ENCODE data around the gene AGAP1. TPM values are rescaled to one million over a fixed set of nuclear protein-coding genes. Genes with fewer than 3 reads are reported as not detected.

Gene AGAP1
- total RNA-seq, 1 donor from 2014 or later, result 33.7 TPM

DNA sequence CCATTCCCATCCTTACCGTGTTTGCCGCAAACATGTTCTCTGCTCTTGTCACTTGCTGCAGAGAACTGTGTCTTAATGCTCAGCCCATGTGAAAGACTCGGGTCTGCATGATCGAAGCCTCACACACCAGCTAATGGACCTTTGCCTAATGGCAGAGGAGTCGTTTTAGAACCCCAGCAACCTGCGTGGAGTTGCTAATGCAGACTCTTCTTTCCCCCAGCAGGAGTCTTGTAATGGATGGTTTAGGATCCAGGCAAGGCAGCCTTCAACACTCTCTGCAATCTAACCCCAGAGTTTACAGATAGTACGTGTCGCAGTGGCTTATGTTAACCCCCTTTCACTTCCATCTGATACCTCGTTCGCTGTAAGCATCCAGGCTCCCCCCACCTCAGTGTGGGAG, 316.4 kb downstream of the AGAP1 start:
- Histone ChIP-seq H3K36me3 (ENCODE audit: control insufficient read depth, insufficient read depth, low read length) (no peaks in the 10 kb centered on the region), H3K27me3 (ENCODE audit: control insufficient read depth, insufficient read depth, low read length) (no peaks in the 10 kb centered on the region), H3K4me3 (ENCODE audit: low read depth, low read length) (no peak overlapping the region)
- DNase-seq (ENCODE audit: low read depth), result no peak
- TF ChIP-seq, protein P1, sequence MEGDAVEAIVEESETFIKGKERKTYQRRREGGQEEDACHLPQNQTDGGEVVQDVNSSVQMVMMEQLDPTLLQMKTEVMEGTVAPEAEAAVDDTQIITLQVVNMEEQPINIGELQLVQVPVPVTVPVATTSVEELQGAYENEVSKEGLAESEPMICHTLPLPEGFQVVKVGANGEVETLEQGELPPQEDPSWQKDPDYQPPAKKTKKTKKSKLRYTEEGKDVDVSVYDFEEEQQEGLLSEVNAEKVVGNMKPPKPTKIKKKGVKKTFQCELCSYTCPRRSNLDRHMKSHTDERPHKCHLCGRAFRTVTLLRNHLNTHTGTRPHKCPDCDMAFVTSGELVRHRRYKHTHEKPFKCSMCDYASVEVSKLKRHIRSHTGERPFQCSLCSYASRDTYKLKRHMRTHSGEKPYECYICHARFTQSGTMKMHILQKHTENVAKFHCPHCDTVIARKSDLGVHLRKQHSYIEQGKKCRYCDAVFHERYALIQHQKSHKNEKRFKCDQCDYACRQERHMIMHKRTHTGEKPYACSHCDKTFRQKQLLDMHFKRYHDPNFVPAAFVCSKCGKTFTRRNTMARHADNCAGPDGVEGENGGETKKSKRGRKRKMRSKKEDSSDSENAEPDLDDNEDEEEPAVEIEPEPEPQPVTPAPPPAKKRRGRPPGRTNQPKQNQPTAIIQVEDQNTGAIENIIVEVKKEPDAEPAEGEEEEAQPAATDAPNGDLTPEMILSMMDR (IDR thresholded peaks at IDR 0.05; ENCODE audit: insufficient read depth, low read length, poor library complexity, severe bottlenecking), result no peak

DNA sequence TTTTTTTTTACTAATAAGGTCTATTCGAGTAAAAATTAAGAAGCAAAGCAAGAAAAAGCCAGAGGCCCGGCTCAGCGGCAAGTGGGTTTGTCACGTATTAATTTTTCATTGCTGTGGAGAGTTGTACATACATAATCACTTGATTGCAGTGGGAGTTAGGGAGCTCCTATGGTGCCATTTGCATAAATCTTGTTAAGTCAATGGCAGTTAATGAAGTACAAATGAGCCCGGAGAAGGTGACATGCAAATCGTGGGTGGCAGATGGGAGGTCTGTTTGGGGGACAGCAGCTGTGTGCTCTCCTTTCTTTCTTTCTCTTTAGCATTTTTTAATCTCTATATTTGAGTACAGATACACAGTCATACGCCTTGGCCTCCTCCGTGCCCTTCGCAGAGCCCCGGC, 317.0 kb downstream of the AGAP1 start:
- TF ChIP-seq, protein P1 (IDR thresholded peaks at IDR 0.05; ENCODE audit: insufficient read depth, low read length, poor library complexity, severe bottlenecking), result no peak
- DNase-seq (ENCODE audit: low read depth), result no peak
- no peaks in the 10 kb centered on the region for H3K27me3 ChIP-seq (ENCODE audit: control insufficient read depth, insufficient read depth, low read length)
- no peaks in the 10 kb centered on the region for H3K36me3 ChIP-seq (ENCODE audit: control insufficient read depth, insufficient read depth, low read length)
- H3K4me3 ChIP-seq (ENCODE audit: low read depth, low read length), result no peak overlapping the region

DNA sequence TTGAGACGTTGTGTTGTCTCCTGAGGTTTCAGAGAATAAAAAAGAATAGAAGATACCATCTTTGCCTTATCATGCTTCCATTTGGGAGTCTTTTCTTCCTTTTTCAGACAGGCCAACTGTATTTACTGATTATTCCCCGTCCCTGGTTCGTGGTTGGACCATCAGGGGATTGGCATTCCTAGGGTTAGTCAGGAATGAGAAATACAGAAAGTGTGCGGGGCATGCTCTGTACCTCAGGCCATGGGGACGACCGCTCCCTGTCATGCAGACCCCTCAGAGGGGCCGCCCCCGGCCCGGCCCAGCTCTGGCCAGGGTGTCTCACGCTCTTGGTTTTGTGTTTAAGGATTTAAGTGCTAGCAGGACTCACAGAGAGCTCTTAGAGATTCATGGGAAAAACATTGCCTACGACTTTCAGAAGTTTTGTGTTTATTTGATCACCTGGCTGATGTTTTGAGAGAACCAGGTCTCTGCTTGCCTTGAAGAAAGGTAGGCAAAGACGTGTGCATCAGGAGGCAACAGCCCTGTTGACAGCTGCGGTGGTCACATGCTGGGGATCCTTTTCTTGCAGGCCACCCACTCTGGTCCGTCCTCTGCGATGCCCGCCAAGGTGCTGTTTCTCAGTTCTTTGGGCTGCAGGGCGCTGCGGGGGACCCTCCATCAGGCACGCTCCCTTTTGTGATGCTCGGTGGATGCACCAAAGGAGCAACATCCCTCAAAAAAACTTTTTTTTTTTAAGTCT, 317.8 kb downstream of the AGAP1 start:
- TF ChIP-seq, protein P1 (IDR thresholded peaks at IDR 0.05; ENCODE audit: insufficient read depth, low read length, poor library complexity, severe bottlenecking), result no peak
- Histone ChIP-seq H3K36me3 (ENCODE audit: control insufficient read depth, insufficient read depth, low read length) (no peaks in the 10 kb centered on the region), H3K4me3 (ENCODE audit: low read depth, low read length) (no peak overlapping the region), H3K27me3 (ENCODE audit: control insufficient read depth, insufficient read depth, low read length) (no peaks in the 10 kb centered on the region)
- no peak for DNase-seq (ENCODE audit: low read depth)

DNA sequence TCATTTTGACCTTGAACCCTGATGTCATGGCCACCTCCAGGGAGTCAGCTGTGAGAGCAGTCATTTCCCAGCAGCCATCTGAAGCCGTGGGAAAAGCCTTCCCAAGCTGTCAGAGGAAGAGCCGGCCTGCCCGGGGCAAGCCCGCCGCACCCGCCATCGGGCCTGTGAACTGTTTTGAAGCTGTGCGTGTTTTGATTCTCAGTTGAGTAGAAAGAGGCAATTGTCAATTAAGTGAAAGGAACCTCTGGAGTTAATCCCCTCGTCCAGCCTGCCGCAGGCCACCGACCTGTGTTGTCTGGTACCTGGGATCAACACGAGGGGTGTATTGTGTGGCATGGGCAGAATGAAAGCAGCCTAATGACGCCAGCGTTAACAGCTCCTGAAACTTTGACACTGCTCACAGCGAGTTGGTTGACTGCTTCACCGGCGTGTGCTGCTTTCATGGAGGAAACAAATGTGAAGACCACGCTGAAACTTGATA, 318.4 kb downstream of the AGAP1 start:
- no peaks in the 10 kb centered on the region for H3K27me3 ChIP-seq (ENCODE audit: control insufficient read depth, insufficient read depth, low read length)
- H3K4me3 ChIP-seq (ENCODE audit: low read depth, low read length), result no peak overlapping the region
- DNase-seq (ENCODE audit: low read depth), result no peak
- TF ChIP-seq, protein P1 (IDR thresholded peaks at IDR 0.05; ENCODE audit: insufficient read depth, low read length, poor library complexity, severe bottlenecking), result no peak
- no peaks in the 10 kb centered on the region for H3K36me3 ChIP-seq (ENCODE audit: control insufficient read depth, insufficient read depth, low read length)

DNA sequence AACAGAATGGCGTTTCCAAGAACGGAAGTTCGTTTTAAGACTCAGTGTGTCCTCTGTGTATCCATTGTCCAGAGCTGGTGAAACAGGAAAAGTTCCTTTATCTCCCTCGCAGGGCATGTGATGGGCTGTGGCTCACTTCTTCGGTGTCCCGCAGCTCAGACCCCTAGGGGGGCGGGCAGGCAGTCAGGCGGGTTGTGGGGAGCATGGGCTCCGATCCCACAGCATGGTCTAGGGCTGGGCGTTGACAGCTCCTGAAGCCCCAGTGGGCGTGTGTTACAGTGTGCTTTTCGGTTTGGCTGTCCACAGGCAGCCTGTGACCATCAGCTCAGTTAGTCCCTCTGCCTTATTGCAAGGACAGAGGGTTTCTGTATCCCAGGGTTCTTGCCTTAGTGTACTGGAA, 319.6 kb downstream of the AGAP1 start:
- Histone ChIP-seq H3K4me3 (ENCODE audit: low read depth, low read length) (no peak overlapping the region), H3K36me3 (ENCODE audit: control insufficient read depth, insufficient read depth, low read length) (no peaks in the 10 kb centered on the region), H3K27me3 (ENCODE audit: control insufficient read depth, insufficient read depth, low read length) (no peaks in the 10 kb centered on the region)
- TF ChIP-seq, protein P1 (IDR thresholded peaks at IDR 0.05; ENCODE audit: insufficient read depth, low read length, poor library complexity, severe bottlenecking), result no peak
- DNase-seq (ENCODE audit: low read depth), result no peak

DNA sequence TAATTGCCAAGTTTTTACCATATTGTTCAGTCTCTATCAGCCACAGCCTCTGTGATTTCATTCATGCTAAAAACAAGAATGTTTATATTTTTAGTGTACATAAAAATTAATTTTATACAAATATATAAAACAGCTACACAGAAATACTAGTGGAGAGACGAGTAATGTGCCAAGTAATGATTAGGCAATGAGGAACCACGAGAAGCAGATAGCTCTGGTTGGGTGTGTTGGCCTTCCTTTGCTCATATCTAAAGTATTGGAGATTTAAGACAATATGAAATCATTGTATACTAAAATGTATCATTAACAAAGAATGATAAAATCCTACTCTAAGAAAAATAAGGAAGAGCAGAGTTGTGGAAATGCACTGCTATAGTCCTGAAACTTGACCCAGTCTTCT, 326.7 kb downstream of the AGAP1 start:
- TF ChIP-seq, protein P1 (IDR thresholded peaks at IDR 0.05; ENCODE audit: insufficient read depth, low read length, poor library complexity, severe bottlenecking), result no peak
- Histone ChIP-seq H3K27me3 (ENCODE audit: control insufficient read depth, insufficient read depth, low read length) (no peaks in the 10 kb centered on the region), H3K36me3 (ENCODE audit: control insufficient read depth, insufficient read depth, low read length) (no peaks in the 10 kb centered on the region), H3K4me3 (ENCODE audit: low read depth, low read length) (no peak overlapping the region)
- no peak for DNase-seq (ENCODE audit: low read depth)
